HG03159 (cell line): ENCODE measurements around the gene SLC6A15.

Experiments
- ATAC-seq: cut with Tn5 transposase; IDR thresholded peaks from one replicate; pipeline ENCODE4 v1.9.1; 2021; ENCODE audit warnings: mild to moderate bottlenecking, moderate library complexity; ENCODE audit not compliant: unreplicated experiment

Gene SLC6A15

DNA sequence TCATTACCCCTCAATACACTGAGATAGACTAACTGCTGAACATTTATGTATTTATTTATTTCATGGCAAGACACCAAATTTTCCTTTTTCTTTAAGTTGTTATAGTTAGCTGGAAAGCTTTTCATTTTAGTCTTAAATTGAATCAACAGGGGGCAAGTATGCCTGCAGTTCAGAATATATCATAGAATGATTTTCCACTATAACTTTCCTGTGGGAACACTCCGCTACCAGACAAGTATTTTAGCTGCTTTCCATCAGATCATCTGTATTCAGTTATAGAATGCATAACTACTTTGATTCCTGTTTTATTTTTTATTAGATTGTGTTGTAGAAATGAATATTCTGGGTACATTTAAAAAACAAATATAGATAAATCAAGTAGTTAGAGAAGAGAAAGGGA, 102.0 kb downstream of the SLC6A15 start:
- no peak for ATAC-seq
